HG03280 (cell line): ENCODE results near the gene CT45A7.
"Not testable (repeated sequence)": the region's sequence is repeated elsewhere in the genome, so short reads cannot be mapped to it uniquely, and the experiment has no call there.

ENCODE experiments used
- ATAC-seq: cut with Tn5 transposase; IDR thresholded peaks from one replicate; pipeline ENCODE4 v1.9.1; 2021; ENCODE audit warnings: mild to moderate bottlenecking, moderate library complexity; ENCODE audit not compliant: unreplicated experiment

The CT45A7 gene

GRCh38 chrX:135837180-135837579, at the start of gene CT45A7:
Gene CT45A7 (minus strand): TSS chrX:135837280. CDS start chrX:135833533, 3,747 bp downstream.
- not testable (repeated sequence) for ATAC-seq

DNA sequence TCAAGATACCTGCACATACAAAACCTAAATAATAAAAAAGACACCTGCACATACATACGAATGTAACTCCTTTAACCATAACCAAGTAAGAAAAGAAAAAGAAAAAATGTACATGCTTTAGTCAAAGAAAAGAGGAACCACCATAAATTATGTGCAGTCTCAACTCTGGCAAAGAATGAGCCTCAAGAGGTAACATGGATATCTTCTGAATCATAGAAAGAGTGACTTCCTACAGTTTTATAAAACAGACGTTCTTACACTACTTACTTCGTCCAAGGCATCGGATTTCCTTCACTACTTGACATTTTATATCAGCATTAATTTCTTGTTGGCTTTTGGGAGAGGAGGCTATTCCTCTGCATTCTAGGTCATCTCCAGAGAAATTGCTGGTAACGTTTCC, 45.7 kb upstream of the CT45A7 start:
- ATAC-seq, result not testable (repeated sequence)

- ATAC-seq, result not testable (repeated sequence)
Measured at GRCh38 chrX:135871712-135872111, 34.6 kb upstream of the CT45A7 start, which contains the start of gene CT45A9. Gene CT45A9 (minus strand): TSS chrX:135871812. CDS start chrX:135868061, 3,751 bp downstream.

- ATAC-seq, result not testable (repeated sequence)
Measured at GRCh38 chrX:135854438-135854837, 17.4 kb upstream of the CT45A7 start, which contains the start of gene CT45A8. Gene CT45A8 (minus strand): TSS chrX:135854538. CDS start chrX:135850783, 3,755 bp downstream.

GRCh38 chrX:135819912-135820311, 17.2 kb downstream of the CT45A7 start, which contains the start of gene CT45A2:
Gene CT45A2 (minus strand): TSS chrX:135820012. CDS start chrX:135816265, 3,747 bp downstream.
- not testable (repeated sequence) for ATAC-seq

GRCh38 chrX:135802687-135803086, 34.4 kb downstream of the CT45A7 start, which contains the start of gene CT45A6:
Gene CT45A6 (minus strand): TSS chrX:135802787. CDS start chrX:135798993, 3,794 bp downstream.
- ATAC-seq, result not testable (repeated sequence)

GRCh38 chrX:135785403-135785802, 51.7 kb downstream of the CT45A7 start, which contains the start of gene CT45A5:
Gene CT45A5 (minus strand): TSS chrX:135785503. CDS start chrX:135781729, 3,774 bp downstream.
- not testable (repeated sequence) for ATAC-seq
